Measurements from ENCODE around the gene STRAP. TPM values are rescaled to one million over a fixed set of nuclear protein-coding genes. Genes with fewer than 3 reads are reported as not detected.
A peak's percentile ranks its signal among the peaks of the same experiment; 100 is the strongest.

The STRAP gene
- 10 to 100 TPM; 46.1 to 49.1 TPM for total RNA-seq
- 100 to 1,000 TPM; 112 to 159 TPM for polyA plus RNA-seq

GRCh38 chr12:15882118-15882971 lies at the start of gene STRAP:
STRAP (plus strand) TSS chr12:15882387; CDS start chr12:15882708, 321 bp downstream.
- Mint-ChIP-seq H3K4me3 (peak within 1 kb of the TSS; percentile 96 to 99 (median 98)), H3K27me3 (no peaks in the 10 kb centered on the region), H3K4me1 (peaks cover 38 to 66% (median 53%) of the 10 kb centered on the region in 4 donors), H3K27ac (peak within 1 kb of the TSS; percentile 99 to 100 (median 100)), H3K9me3 (peaks cover 0 to 2% (median 0%) of the 10 kb centered on the region in 8 donors), H3K36me3 (peaks cover 15 to 48% of the 10 kb centered on the region in 2 donors)
- ChIA-PET POLR2A (ENCODE audit: partially characterized antibody) (interaction anchor here (0.9 to 2.7 kb wide), 7 partner anchors 9 to 314 kb away, joined by 3 to 23 read pairs (median 4); partner anchors contain the start of genes DERA and EPS8), CTCF (ENCODE audit: partially characterized antibody) (interaction anchor here (0.9 to 3.1 kb wide), 7 partner anchors 16 to 349 kb away, joined by 3 to 16 read pairs (median 4); partner anchors contain the start of gene DERA)
- DNase-seq: peak; percentile 96 to 97 (median 97)
- H3K36me3 ChIP-seq (ENCODE audit: insufficient read depth, low read length): no peaks in the 10 kb centered on the region
- no peaks in the 10 kb centered on the region for H3K27me3 ChIP-seq (ENCODE audit: insufficient read depth, low read length)
- H3K4me1 ChIP-seq (ENCODE audit: insufficient read depth, low read length): peaks cover 51% of the 10 kb centered on the region
- H3K27ac ChIP-seq (ENCODE audit: low read depth, low read length): peak within 1 kb of the TSS; percentile 95
- intact Hi-C loops (cut with micrococcal nuclease): loop anchor here (1.0 to 10.0 kb wide), 6 partner anchors 17 to 1108 kb away; partner anchors contain the start of genes ARHGDIB, C12orf60, DERA and EPS8
- peak within 1 kb of the TSS; percentile 90 to 98 for H3K4me3 ChIP-seq (ENCODE audit: low read length in 2 of 2)
- H3K9me3 ChIP-seq (ENCODE audit: control insufficient read depth in 1 of 2, low read length in 2 of 2): no peaks in the 10 kb centered on the region

GRCh38 chr12:15834575-15834974 lies 47.6 kb upstream of the STRAP start:
- Histone ChIP-seq H3K36me3 (ENCODE audit: insufficient read depth, low read length) (no peaks in the 10 kb centered on the region), H3K27ac (ENCODE audit: low read depth, low read length) (no peak overlapping the region), H3K4me3 (ENCODE audit: low read length in 2 of 2) (no peak overlapping the region), H3K4me1 (ENCODE audit: insufficient read depth, low read length) (no peaks in the 10 kb centered on the region), H3K9me3 (ENCODE audit: control insufficient read depth in 1 of 2, low read length in 2 of 2) (no peaks in the 10 kb centered on the region), H3K27me3 (ENCODE audit: insufficient read depth, low read length) (peaks cover 6% of the 10 kb centered on the region)
- Mint-ChIP-seq H3K27ac (no peak overlapping the region), H3K4me1 (no peaks in the 10 kb centered on the region), H3K36me3 (no peaks in the 10 kb centered on the region), H3K4me3 (no peak overlapping the region), H3K27me3 (peaks cover 4 to 7% of the 10 kb centered on the region in 2 donors), H3K9me3 (no peaks in the 10 kb centered on the region)
- CTCF ChIA-PET (ENCODE audit: partially characterized antibody): no interaction called here
- intact Hi-C loops (cut with micrococcal nuclease): no loop called here
- POLR2A ChIA-PET (ENCODE audit: partially characterized antibody): no interaction called here
- no peak for DNase-seq

- no peak for DNase-seq
- Mint-ChIP-seq H3K27ac (no peak overlapping the region), H3K36me3 (no peaks in the 10 kb centered on the region), H3K4me1 (no peaks in the 10 kb centered on the region), H3K27me3 (peaks cover 4 to 7% of the 10 kb centered on the region in 2 donors), H3K9me3 (no peaks in the 10 kb centered on the region), H3K4me3 (no peak overlapping the region)
- Histone ChIP-seq H3K4me1 (ENCODE audit: insufficient read depth, low read length) (no peaks in the 10 kb centered on the region), H3K36me3 (ENCODE audit: insufficient read depth, low read length) (no peaks in the 10 kb centered on the region), H3K4me3 (ENCODE audit: low read length in 2 of 2) (no peak overlapping the region), H3K27me3 (ENCODE audit: insufficient read depth, low read length) (peaks cover 6% of the 10 kb centered on the region), H3K9me3 (ENCODE audit: control insufficient read depth in 1 of 2, low read length in 2 of 2) (no peaks in the 10 kb centered on the region), H3K27ac (ENCODE audit: low read depth, low read length) (no peak overlapping the region)
- ChIA-PET CTCF (ENCODE audit: partially characterized antibody) (no interaction called here), POLR2A (ENCODE audit: partially characterized antibody) (no interaction called here)
- intact Hi-C loops (cut with micrococcal nuclease): no loop called here
Measured at GRCh38 chr12:15837141-15837790, 44.9 kb upstream of the STRAP start.

- Histone ChIP-seq H3K27ac (ENCODE audit: low read depth, low read length) (no peak overlapping the region), H3K27me3 (ENCODE audit: insufficient read depth, low read length) (peaks cover 6% of the 10 kb centered on the region), H3K36me3 (ENCODE audit: insufficient read depth, low read length) (no peaks in the 10 kb centered on the region), H3K9me3 (ENCODE audit: control insufficient read depth in 1 of 2, low read length in 2 of 2) (no peaks in the 10 kb centered on the region), H3K4me3 (ENCODE audit: low read length in 2 of 2) (no peak overlapping the region), H3K4me1 (ENCODE audit: insufficient read depth, low read length) (no peaks in the 10 kb centered on the region)
- Mint-ChIP-seq H3K4me1 (no peaks in the 10 kb centered on the region), H3K4me3 (no peak overlapping the region), H3K27ac (no peak overlapping the region), H3K36me3 (no peaks in the 10 kb centered on the region), H3K9me3 (no peaks in the 10 kb centered on the region), H3K27me3 (peaks cover 5 to 6% of the 10 kb centered on the region in 2 donors)
- POLR2A ChIA-PET (ENCODE audit: partially characterized antibody): no interaction called here
- intact Hi-C loops (cut with micrococcal nuclease): no loop called here
- DNase-seq: no peak
- CTCF ChIA-PET (ENCODE audit: partially characterized antibody): no interaction called here
Measured at GRCh38 chr12:15839041-15839440, 43.1 kb upstream of the STRAP start.

- H3K36me3 Mint-ChIP-seq: no peaks in the 10 kb centered on the region
Measured at GRCh38 chr12:15839682-15840081, 42.5 kb upstream of the STRAP start.

GRCh38 chr12:15842108-15842507 lies 40.1 kb upstream of the STRAP start:
- POLR2A ChIA-PET (ENCODE audit: partially characterized antibody): no interaction called here
- Mint-ChIP-seq H3K4me1 (no peaks in the 10 kb centered on the region), H3K36me3 (no peaks in the 10 kb centered on the region), H3K27ac (no peak overlapping the region), H3K9me3 (no peaks in the 10 kb centered on the region), H3K4me3 (no peak overlapping the region), H3K27me3 (peaks cover 6 to 8% of the 10 kb centered on the region in 2 donors)
- no peak overlapping the region for H3K27ac ChIP-seq (ENCODE audit: low read depth, low read length)
- intact Hi-C loops (cut with micrococcal nuclease): no loop called here
- CTCF ChIA-PET (ENCODE audit: partially characterized antibody): no interaction called here
- no peak for DNase-seq
- no peaks in the 10 kb centered on the region for H3K36me3 ChIP-seq (ENCODE audit: insufficient read depth, low read length)
- peaks cover 6% of the 10 kb centered on the region for H3K27me3 ChIP-seq (ENCODE audit: insufficient read depth, low read length)
- H3K9me3 ChIP-seq (ENCODE audit: control insufficient read depth in 1 of 2, low read length in 2 of 2): no peaks in the 10 kb centered on the region
- no peaks in the 10 kb centered on the region for H3K4me1 ChIP-seq (ENCODE audit: insufficient read depth, low read length)
- no peak overlapping the region for H3K4me3 ChIP-seq (ENCODE audit: low read length in 2 of 2)

More at GRCh38 chr12:15839682-15840081, 42.5 kb upstream of the STRAP start:
- H3K4me3 Mint-ChIP-seq: no peak overlapping the region
- peaks cover 6 to 8% of the 10 kb centered on the region in 2 donors for H3K27me3 Mint-ChIP-seq
- H3K4me1 Mint-ChIP-seq: no peaks in the 10 kb centered on the region
- H3K27ac Mint-ChIP-seq: no peak overlapping the region
- no peaks in the 10 kb centered on the region for H3K36me3 ChIP-seq (ENCODE audit: insufficient read depth, low read length)
- H3K4me1 ChIP-seq (ENCODE audit: insufficient read depth, low read length): no peaks in the 10 kb centered on the region
- no peaks in the 10 kb centered on the region for H3K9me3 ChIP-seq (ENCODE audit: control insufficient read depth in 1 of 2, low read length in 2 of 2)
- no peak for DNase-seq
- intact Hi-C loops (cut with micrococcal nuclease): no loop called here
- peaks cover 6% of the 10 kb centered on the region for H3K27me3 ChIP-seq (ENCODE audit: insufficient read depth, low read length)
- ChIA-PET CTCF (ENCODE audit: partially characterized antibody) (no interaction called here), POLR2A (ENCODE audit: partially characterized antibody) (no interaction called here)
- no peak overlapping the region for H3K4me3 ChIP-seq (ENCODE audit: low read length in 2 of 2)
- H3K27ac ChIP-seq (ENCODE audit: low read depth, low read length): no peak overlapping the region
- H3K9me3 Mint-ChIP-seq: no peaks in the 10 kb centered on the region

- no peak for DNase-seq
- Histone ChIP-seq H3K36me3 (ENCODE audit: insufficient read depth, low read length) (no peaks in the 10 kb centered on the region), H3K4me3 (ENCODE audit: low read length in 2 of 2) (no peak overlapping the region), H3K27ac (ENCODE audit: low read depth, low read length) (no peak overlapping the region), H3K9me3 (ENCODE audit: control insufficient read depth in 1 of 2, low read length in 2 of 2) (no peaks in the 10 kb centered on the region), H3K27me3 (ENCODE audit: insufficient read depth, low read length) (peaks cover 4% of the 10 kb centered on the region), H3K4me1 (ENCODE audit: insufficient read depth, low read length) (no peaks in the 10 kb centered on the region)
- ChIA-PET CTCF (ENCODE audit: partially characterized antibody) (interaction anchor here (0.9 to 2.5 kb wide), 3 partner anchors 13 to 256 kb away, joined by 3 to 7 read pairs (median 3); partner anchors contain the start of gene DERA), POLR2A (ENCODE audit: partially characterized antibody) (no interaction called here)
- intact Hi-C loops (cut with micrococcal nuclease): no loop called here
- H3K9me3 Mint-ChIP-seq: no peaks in the 10 kb centered on the region
- H3K27ac Mint-ChIP-seq: no peak overlapping the region
- H3K36me3 Mint-ChIP-seq: no peaks in the 10 kb centered on the region
- H3K4me3 Mint-ChIP-seq: no peak overlapping the region
- H3K27me3 Mint-ChIP-seq: peaks cover 4 to 5% of the 10 kb centered on the region in 2 donors
- H3K4me1 Mint-ChIP-seq: no peaks in the 10 kb centered on the region
Measured at GRCh38 chr12:15846887-15847286, 35.3 kb upstream of the STRAP start.
